NT2/D1 (cell line): ENCODE data around the gene RGPD3.
"Not testable (repeated sequence)": the region's sequence is repeated elsewhere in the genome, so short reads cannot be mapped to it uniquely, and the experiment has no call there.

Source experiments
- SUZ12 ChIP-seq: IDR thresholded peaks from 2 replicates; pipeline ENCODE4 v1.6.1; 2011; ENCODE audit not compliant: insufficient read length, insufficient read depth; ENCODE audit errors: extremely low read depth
- YY1 ChIP-seq: IDR thresholded peaks from 2 replicates; pipeline ENCODE4 v1.6.1; 2011; ENCODE audit not compliant: insufficient read length, insufficient read depth
- ZNF274 ChIP-seq: IDR thresholded peaks from 2 replicates; pipeline ENCODE4 v1.6.1; 2011; ENCODE audit warnings: mild to moderate bottlenecking, low read depth, low read length

GRCh38 chr2:106379567-106379966, 88.6 kb downstream of the RGPD3 start:
- TF ChIP-seq SUZ12, ZNF274, YY1: not testable (repeated sequence)
